Right lobe of liver (tissue), 4 donors: ENCODE measurements around the gene SLF2.

ENCODE experiments used
- CTCF ChIP-seq, 4 donors: fragments of 200-600 bp in 3 of 4; fragments of 450-650 bp in 1 of 4; IDR thresholded peaks; one replicate each; pipeline versions ENCODE4 v1.5.1 to v1.8.0; 2016 to 2022; ENCODE audit warnings: antibody characterized with exemption in 4 of 4, mild to moderate bottlenecking in 2 of 4
- POLR2A ChIP-seq: fragments of 450-650 bp; IDR thresholded peaks from one replicate; pipeline ENCODE4 v1.6.1; 2017; ENCODE audit warnings: antibody characterized with exemption, mild to moderate bottlenecking
- donor health status: DM: no; HTN: no; CAD: no.
- donor health status: DM: no; HTN: no; CAD: no.
- donor health status: DM: no; HTN: yes; CAD: no.

DNA sequence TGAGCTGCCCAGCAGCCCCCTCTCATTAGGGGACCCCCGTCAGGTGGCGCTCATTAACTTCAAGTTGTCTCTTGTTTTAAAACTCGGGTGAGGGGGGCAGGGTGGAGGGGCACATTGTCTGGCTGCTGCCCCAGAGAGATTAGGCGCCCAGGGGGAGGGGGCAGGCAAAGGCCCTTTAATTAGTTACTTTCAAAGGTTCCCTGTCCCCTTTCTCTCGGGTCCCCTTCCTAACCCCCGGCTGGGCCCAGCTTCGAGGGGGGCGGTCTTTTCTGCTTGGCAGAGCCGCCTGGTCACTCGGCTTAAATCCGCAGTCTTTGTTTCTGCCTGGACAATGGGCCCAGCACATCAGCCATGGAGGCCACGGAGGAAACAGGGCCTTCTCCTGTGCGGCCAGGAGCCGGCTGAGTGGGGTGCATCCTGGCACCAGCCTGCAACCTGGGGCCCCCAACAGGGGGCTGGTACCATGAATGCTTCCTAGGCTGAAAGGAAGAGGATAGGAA lies 38.9 kb upstream of the SLF2 start:
- TF ChIP-seq CTCF (IDR thresholded peaks at IDR 0.05) (no peak), POLR2A (no peak)
